Stimulated activated CD4-positive, alpha-beta T cell treated with anti-CD3 and anti-CD28 coated beads, Interleukin-1b, Interleukin-23, amount 100 ng/mL, for 1 hour (primary cell): ENCODE results near the gene TNPO3.
"Not testable (repeated sequence)": the region's sequence is repeated elsewhere in the genome, so short reads cannot be mapped to it uniquely, and the experiment has no call there.

Source experiments
- DNase-seq, 2 donors: peaks; one replicate each; pipeline ENCODE4 v3.0.0-alpha.2; 2020; ENCODE audit warnings: low read depth in 2 of 2

Gene TNPO3

DNA sequence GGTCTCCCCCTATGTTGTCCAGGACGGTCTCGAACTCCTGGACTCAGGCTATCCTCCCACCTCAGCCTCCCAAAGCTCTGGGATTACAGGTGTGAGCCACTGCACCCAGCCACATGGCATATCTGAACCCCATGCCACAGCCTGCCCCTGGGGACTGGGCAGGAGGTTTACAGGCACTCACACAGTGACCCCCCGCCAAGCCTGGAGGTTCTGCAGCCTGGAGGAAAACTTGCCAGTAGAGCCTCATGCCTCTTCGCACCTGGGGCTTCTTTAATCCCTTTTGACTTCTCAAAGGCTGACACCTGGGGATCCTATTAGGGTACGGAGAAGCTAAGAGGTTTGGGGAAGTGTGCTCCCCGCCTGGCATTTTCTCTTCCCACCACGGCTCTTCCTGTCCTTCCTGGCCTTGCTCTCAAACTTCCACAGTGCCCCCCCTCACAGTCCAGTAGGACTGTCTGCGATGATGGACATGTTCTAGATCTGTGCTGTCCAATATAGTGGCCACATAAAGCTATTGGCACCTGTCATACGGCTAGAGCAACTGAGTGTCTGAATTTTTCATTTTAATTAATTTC is 133.0 kb downstream of the TNPO3 start:
- DNase-seq = no peak

DNA sequence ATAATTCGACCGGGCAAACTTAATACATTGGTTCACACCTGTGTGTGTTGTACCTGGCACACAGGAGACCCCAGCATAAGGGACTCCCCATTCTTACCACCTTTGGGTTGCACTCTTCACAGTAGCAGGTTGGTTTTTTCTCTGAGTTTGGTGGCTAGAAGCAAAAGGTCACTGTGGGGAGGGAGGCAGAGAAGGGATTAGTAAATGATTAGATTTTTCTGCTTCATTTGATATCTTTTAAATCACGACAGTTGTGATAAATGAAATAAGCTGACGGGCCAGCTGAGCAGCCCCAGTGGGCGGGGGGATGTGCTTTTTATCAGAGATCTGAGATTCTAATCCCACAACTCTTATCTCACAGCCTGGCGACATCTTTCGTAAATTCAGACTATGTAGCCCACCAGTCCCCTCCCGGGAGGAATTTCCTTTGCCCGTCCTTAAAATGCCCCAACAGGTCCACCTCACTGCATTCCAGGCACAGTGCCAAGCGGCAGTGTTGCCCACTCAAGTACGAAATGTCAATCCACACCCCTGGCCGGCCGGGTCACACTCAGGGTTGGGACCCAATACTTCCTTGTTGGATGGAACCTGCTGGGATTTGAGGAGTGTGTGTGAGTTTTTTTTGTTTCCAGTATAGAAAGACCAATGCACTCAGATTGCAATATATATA is 133.9 kb downstream of the TNPO3 start:
- no peak for DNase-seq

DNA sequence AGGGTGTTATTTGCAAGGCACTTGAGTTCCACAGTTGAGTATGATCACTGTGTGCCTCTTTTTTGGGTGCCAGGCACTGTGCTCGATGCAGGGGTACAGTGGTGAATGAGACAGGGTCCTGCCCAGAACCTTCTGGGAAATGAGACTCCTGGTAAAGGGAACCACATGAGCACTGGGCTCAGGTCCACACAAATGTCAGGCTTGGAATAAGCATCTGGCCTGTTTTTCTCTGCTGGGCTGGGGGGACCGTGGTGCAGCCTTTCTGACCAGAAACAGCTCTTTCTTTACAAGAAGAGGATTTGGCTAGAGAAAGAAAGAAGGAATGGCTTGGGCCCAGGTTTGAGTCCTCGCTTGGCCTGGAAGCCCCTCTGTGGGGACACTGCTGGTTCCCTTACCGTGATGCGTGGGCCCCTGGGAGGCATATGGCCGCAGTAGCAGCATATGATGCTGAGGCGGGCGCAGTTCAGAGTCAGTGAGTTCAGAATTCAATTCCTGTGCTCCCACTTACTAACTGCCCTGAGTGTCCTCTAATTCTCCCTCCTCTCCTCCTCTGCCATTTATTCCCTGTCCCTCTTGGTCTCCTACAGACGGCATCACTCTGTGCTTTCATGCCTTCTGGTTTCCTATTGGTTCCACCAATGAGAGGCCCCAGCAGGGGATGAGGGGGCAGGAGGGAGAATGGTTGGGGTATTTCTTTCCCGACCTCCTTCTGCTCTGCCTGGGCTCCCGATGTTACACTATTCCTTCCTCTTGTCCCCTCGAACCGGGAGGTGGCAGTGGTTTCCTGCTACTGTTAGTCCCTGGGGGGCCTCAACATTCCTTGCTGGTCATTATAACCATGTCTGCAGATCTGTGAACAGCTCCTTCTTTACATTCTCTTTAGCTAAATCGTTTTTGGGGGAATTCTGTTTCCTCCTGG is 134.8 kb downstream of the TNPO3 start:
- DNase-seq = no peak

DNA sequence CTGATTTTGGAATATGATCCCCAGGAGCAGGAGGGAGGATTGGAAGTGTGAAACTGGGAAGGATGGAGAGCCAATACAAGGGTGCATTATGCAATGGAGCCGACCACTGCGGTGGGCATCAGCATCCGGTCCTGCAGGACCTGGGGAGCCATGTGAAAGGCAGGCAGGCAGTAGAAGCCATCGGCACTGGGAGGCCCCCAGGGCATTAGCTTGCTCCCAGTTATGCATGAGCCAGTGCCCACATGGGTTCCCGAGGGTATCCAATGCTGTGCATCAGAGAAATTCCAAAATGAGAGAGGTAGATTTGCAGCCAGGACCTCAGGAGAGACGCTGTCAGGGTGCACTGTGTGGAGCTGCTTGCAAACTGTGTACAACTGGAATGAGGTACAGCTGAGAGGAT is 135.7 kb downstream of the TNPO3 start:
- DNase-seq = no peak

DNA sequence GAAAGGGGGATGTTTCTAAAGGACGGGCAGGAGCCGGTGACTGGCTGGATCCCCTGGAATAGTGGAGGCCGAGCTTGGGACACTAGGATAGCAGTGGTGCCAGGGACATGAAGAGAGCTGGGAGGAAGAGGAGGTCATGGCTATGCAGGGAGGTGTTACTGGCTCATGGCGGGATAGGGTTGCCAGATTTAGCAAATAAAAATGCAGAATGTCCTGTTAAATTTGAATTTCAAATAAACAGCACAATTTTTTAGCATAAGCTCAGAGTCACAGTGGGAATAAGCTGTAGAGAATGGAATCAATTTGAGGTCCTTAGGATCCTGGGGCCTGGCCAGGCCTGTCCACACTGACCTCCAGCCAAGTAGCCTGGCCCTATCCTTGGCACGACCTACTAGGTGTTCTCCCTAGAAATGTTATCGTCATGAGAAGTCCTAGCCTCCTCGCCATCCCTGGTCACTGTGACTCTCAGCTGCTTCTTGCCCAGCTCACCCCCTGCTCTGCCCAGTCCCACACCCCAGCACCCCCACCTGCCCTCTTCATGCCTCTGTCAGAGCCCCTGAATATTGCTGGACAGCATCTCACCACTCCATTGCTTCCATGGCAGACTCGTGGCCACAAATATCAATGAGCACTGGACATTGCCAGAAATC is 136.8 kb downstream of the TNPO3 start:
- DNase-seq = no peak

DNA sequence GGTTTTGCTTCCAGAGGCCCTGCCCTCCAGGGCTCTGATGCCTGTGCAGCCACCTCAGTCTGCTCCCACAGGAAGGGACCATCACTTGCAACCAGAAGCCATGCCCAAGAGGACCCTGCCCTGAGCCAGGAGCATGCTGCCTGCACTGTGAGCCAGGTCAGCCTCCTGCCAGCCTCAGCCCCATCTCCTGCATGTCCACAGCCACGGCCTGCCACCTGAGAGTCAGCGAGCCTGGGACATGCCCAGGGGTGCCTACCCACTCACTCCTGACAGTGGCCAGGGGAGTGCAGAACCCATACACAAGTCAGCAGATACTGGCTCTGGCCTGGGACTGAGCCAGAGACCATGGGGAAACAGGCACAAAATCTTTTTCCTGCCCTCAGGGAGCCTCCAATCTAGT is 137.8 kb downstream of the TNPO3 start:
- no peak for DNase-seq

DNA sequence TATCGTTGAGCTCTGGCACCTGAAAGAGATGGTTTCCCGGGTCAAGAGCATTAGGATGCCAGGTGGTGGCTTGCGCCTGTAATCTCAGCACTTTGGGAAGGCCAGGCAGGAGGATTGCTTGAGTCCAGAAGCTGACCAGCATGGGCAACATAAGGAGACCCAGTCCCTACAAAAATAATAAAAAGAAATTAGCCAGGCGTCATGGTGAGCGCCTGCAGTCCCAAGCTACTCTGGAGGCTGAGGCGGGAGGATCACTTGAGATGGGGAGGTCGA is 138.3 kb downstream of the TNPO3 start:
- DNase-seq = no peak

DNA sequence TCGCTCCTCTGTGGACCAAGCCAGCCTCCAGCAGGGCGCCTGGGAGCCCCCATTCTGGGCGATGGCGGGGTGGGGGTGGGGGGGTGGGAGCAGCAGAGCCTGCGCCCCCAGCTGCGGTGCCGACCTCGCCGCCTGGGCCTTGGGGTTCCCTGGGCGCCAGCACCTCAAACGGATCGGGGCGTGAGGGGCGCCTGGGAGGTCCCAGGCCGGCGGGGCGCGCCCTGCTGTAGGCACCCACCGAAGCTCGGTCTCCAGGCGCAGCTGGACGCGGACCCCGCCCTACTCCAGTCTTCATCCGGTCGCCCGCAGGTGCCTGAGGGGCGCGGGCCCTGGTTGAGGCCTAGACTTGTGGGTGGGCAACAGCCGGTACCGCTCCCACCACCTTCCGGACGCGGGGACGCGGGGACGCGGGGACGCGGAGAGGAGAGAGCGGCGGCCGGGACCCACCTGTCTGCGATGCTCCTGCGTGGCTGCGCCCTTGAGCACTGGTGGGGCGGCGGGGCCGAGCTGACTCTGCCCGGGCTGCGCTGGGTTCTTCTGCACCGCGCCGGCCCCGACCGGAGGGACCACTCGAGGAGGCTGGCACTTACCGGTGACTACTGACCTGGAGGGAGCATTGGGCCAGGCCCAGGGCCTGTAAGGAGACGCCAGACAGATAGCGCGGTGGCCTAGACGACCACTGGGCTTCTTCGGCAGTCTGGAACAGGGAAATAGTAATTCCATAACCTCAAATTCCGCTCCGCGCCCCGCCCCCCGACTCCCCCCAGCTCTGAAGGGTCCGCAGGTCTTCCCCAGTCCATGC is 138.9 kb downstream of the TNPO3 start:
- no peak for DNase-seq

DNA sequence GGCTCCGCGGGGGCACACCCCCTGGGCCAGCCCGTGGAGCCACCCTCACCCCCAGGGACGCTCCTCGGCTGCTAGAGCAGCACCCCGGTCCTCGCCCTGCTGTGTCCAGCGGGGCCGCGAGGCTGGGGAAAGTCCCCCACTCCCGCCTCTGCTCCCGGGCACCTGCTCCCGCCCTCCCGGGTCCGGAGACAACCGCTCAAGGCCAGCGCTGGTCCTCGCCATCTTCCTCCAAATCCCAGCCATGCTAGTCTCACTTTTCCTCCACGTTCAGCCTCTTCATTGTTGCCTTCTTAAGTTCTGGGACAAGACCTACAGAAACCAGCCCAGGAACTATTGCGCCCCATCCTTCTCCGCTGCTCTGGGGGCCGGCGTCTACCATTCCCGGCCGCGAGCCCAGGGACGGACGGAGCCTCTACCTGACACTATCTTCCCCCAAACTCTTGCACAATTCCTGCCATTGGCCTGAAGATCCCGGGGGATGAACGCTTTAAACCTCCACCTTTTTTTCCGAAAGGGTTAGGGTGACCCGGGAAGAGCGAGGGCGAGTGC is 139.6 kb downstream of the TNPO3 start:
- no peak for DNase-seq

DNA sequence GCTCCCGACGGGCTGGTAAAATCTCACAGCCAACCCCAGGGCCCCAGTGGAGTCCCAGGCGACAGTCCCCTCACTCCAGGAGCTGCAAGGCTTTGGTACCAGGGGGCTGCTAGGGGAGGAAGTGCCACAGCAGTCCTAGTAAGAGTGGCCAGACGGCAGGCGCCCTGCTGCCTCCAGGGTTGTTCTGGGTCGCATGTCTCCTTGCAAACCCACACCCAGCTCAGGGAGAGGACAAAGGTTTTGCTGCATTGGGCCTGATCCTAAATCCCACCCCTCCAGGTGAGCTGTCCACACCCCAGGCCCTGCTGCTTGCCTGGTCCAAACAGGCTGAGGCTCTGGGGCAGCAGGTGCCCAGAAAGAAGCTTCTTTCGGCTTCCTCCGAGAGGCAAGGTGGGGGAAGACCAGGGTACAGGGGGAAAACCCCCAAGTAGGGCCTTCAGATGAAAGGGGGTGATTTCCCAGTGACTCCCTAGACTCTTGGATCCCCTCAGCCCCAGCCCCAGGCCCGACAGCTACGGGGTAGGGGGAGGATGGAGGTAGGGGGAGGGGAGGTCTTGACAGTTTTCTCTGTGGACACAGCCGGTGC is 140.3 kb downstream of the TNPO3 start:
- DNase-seq = no peak

DNA sequence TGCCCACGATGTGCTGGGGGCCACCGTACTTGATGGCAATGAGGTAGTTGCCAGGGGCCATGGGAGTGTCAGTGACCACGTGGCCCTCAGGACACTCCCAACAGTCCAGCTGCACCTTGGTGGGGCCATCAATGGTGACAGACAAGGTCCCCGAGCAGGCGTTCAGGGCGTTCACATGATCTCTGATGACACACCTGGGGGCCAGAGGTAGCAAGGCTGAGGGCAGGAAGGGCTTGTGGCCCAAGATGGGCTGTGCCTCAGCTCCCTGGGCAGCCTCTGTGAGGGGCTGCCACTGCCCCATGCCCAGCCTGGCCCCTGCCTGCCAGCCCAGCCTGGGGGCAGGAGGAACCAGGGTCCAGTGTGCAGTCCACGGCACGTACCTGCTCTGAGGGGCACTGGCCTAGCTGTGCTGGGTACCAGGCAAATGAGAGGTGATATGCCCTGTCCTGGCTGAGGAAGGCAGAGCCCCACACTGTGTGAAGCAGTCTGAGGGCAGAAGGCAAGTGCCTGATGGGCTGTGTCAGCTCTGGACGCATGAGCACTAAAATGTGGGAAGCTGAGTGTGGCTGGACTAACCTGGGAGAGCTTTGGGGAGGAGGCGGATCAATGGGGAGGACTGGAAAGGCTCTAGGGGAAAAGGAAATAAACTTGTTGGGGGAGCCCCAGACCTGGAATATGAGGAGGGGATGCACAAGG is 140.9 kb downstream of the TNPO3 start:
- DNase-seq = no peak

DNA sequence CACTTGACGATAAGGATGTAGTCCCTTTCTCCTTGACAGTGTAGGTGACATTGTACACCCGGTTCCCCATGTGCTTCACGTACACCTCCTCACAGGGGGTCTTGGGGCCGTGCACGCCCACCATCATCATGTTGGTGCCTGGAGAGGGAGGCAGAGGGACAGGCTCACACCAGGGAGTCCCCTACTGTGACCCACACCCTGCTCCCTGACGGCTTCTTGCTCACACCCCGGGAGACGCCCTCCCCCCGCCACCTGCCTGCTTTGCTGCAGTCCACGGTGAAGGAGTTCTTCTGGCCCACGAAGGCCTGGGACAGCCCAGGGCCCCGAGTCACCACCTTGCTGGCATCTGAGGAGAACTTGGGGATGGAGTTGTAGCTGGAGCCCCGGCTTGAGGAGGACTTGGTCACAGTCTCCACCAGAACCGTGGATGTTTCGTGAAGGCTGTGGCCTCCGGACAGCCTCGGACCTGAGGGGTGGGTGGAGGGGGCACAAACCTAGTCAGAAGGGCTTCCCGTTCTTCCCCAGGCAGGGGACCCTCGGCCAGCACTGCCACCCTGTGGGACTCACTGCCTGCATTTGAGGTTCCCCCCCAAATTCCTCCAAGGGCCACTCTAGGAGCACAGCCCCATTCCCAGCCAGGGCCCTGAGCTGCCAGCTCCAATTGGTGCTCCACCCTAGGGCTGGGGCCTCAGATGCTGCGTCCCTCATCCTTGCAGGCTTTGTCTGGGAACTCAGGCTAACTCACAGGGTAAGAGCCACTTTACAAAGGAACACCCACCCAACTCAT is 142.0 kb downstream of the TNPO3 start:
- DNase-seq = not testable (repeated sequence)

DNA sequence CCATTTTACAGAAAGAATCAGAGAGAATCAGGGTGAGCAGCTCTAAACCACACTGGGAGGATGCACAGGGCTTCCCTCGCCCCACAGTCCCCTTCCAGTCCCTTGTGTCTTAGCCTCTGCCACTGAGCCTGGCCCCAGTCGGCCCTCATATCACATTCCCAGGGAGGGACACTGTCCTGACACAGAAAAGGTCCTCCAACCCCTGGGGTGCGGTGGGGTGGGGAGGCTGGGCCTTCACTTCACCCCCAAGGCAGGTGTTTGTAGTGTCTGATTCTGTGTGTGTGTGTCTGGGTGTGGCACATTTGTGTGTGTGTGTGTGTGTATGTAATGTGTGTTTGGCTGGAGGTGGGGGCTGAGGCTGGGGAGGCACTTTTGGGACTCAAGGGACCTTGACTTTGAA is 142.6 kb downstream of the TNPO3 start:
- no peak for DNase-seq

DNA sequence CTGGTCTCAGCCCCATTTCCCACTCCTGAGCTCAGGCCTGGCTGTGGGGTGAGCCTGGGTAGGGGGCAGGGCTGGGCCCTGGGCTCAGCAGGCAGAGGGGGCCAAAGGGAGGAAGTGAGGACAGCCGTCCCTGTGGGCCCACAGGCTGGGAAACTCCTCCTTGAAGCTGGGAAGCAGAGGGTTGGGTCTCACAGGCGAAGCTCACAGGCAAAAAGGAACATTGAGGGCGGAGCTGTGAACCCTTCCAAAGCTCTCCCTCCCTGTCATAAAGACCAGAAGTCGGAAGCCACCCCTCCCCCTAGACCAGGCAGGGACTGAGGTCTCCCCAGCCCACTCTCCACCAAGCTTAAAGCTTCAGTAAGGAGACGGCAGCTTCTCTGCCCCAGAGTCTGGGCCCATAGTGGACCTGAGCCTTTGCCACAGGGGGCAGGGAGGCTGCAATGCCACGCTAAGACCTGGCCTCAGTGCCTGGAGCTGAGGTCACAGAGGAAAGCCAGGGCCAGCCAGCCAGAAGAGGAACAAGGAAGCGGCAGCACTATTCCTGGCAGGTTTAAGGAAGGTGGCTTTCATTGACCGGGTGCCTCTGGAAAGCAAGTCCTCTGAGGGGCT is 143.4 kb downstream of the TNPO3 start:
- no peak for DNase-seq

DNA sequence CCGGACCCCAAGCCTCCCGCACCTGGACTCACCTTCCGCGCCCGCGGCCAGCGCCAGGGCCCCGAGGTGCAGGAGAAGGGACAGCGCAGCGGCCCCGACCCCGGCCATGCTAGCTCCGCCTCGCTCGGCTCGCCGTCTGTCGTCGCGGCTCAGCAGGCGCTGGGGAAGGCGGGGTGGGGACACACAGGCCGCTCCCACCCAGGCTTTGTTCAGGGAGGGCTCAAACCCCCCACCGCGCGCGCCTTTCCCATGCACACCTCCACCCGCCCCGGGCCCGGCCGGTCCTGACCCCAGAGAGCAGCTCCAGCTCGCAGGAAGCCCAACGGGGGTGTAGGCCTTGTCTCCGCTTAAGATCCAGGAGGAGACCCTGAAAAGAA is 144.4 kb downstream of the TNPO3 start, which contains the start of gene KCP:
KCP (minus strand) TSS at position 141 of the 377 bp plus-strand sequence; CDS start at position 108, 33 bp downstream.
- no peak for DNase-seq

DNA sequence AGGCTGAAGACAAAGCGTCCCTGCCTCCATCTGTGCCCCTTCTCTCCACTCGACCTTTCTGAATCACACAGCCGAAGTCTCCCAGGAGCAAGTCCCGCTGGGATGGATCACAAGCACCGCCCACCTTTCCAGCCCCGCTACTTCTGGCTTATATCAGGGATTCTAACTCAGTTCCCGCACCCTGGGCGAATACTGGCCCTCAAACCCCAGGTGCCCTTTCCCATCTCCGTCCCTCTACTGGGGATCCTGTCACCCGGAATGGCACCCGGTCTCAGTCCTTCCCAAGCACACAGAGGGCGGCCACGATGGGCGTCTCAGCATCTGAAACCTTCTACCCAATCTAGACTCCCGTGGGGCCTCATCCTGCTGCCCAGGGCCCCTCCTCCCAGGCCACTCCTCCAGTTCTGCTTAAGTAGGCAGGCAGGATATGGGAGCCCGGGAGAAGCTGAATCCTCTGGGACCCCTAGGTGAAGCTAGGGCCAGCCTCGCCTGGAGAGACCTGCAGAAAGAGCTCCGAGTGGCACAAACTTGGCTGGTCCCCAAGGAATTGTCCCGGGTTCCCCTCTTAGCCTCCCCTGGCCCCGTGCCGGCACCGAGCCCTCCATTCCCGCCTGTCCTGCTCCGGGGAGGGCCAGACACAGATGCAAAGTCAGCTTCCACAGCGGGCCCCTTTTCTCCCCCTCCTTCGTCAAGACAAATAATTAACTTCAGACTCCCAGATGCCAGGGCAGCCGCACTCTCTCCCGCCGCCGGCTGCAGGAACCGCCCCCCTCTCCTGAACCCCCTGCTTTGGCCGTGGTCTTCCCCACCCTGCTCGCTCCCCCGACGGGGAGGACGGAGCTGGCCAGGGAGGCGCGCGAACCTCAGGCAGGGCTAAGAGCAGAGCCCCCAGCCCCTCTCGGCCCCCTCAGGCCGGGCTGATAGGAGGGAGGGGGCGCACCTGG is 145.0 kb downstream of the TNPO3 start:
- DNase-seq = no peak

DNA sequence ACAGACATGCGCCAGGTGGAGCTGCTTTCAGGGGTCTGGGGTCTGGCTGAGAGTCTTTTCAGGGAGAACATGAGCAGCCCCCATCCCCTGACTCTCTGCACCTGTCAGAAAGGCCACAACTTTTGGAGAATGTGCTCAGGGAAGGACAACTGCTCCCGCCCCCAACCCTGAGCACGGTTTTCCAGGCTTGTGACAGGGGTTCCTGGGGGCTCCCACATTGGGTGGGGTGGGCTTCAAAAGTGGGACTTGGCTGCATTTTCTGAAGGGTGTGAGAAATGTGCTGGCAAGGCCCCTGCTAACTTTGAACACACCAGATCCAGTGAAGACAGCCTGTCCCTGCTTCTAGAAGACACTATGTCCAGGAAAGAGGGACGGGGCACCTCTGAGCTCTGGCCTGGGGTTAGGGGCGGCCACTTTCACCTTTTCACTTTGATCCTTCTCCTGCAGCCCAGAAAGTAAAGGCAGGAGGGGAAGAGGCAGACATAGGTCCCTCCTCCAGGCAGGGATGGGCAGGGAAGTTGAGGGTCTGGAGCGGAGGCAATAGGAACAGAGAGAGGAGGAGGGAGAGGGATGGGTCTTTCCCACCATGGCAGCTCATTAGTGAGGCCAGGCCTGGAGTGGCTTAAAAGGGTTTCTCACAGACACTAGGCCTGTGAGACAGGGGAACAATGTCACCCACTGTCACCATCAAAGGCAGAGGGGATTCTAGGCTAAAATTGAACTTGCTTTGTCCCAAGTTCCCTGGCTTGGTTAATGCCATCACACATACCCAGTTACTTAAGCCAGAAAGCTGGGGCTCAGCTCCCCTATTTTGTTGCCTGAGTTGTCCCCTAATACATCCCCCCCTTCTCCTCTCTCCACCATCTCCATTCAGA is 145.9 kb downstream of the TNPO3 start:
- no peak for DNase-seq
